Stimulated activated CD4-positive, alpha-beta T cell treated with anti-CD3 and anti-CD28 coated beads, Interleukin-1b, Interleukin-23, amount 100 ng/mL, for 1 hour (primary cell): ENCODE measurements around the gene PAK2.
"Not testable (repeated sequence)": the region's sequence is repeated elsewhere in the genome, so short reads cannot be mapped to it uniquely, and the experiment has no call there.

Experiments used
- DNase-seq, 2 donors: peaks; one replicate each; pipeline ENCODE4 v3.0.0-alpha.2; 2020; ENCODE audit warnings: low read depth in 2 of 2

Gene PAK2

GRCh38 chr3:196739671-196740480 is at the start of gene PAK2:
Gene PAK2 (plus strand): TSS chr3:196739857. CDS start chr3:196782647, 42,790 bp downstream.
- DNase-seq: peak; percentile 81 to 84

- no peak for DNase-seq
Measured at GRCh38 chr3:196689941-196690660, 49.6 kb upstream of the PAK2 start.

DNA sequence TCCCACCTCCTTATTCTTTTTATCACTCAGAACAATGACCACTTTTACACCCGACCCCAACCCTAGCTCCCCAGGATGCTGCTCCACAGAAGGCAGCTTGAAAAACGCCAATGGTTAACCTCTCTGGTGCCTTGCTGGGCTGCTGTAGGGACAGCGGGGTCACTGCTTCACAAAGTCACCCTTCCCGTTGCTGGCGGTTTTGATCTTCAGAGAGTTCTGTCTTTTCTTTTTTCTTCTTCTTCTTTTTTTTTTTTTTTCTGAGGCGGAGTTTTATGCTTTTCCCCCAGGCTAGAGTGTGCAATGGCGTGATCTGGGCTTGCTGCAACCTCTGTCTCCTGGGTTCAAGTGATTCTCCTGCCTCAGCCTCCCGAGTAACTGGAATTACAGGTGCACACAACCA is 48.3 kb upstream of the PAK2 start:
- no peak for DNase-seq

DNA sequence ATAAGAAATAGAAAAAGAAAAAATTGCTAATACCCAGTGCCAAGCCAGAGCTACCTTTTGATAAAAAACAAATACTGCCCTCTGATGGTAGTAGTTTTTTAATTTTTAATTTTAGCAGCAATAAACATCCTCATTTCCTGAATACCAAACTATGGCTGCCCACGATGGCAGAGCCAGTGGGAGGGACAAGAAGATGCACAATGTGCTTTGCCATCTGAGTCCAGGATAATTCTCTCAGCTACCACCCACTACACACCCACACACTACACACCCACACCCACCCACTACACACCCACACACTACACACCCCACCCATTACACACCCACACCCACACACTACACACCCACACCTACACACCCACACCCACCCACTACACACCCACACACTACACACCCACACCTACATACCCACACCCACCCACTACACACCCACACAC is 45.4 kb upstream of the PAK2 start:
- no peak for DNase-seq

- peak in 1 of 2 donors; percentile 8 for DNase-seq
Measured at GRCh38 chr3:196694941-196695848, 44.5 kb upstream of the PAK2 start.

DNA sequence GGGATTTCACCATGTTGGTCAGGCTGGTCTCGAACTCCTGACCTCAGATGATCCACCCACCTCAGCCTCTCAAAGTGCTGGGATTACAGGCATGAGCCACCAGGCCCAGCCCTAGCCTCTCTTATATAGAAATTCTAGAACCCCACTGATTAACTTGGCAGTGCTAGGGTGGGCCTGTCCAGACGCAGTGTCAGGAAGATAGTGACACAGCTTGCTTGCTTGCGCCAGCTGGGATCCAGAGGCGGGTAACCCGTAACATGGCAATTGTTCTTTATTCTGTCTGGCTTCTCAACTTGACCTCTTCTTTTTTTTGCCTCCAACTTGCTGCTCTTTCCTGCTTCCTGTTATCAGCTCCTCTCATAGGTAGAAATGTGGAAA is 43.8 kb upstream of the PAK2 start:
- DNase-seq: no peak

DNA sequence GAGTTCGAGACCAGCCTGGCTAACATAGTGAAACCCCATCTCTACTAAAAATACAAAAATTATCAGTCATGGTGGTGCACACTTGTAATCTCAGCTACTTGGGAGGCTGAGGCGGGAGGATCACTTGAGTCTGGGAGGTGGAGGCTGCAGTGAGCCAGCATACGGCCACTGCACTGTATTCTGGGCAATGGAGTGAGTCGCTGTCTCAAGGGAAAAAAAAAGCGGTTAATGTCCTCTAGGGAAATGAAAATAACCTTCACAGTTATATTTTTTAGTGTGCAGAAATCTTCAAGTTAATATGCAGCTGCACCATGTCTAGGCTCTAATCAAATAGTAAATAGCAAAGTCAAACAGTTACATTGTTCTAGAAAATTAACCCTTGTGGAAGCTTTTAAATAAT is 42.4 kb upstream of the PAK2 start:
- DNase-seq: no peak

GRCh38 chr3:196699749-196700148 is 39.9 kb upstream of the PAK2 start:
- DNase-seq: no peak

DNA sequence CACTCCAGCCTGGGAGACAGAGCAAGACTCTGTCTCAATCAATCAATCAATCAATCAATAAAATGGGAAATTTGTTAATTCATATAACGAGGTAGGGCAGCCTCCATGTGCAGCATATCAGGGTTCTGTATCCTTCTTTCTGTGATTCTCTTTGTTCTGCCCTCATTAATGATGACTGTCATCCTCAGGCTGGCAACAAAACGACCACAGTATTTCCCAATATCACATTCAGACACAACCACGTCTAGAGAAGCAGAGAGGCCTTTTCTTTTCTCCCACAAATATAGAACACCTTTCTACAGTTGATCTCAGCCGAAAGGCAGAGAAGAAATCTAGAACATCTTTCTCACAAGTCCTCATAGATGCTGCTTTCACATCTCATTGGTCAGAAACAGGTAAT is 38.9 kb upstream of the PAK2 start:
- no peak for DNase-seq

DNA sequence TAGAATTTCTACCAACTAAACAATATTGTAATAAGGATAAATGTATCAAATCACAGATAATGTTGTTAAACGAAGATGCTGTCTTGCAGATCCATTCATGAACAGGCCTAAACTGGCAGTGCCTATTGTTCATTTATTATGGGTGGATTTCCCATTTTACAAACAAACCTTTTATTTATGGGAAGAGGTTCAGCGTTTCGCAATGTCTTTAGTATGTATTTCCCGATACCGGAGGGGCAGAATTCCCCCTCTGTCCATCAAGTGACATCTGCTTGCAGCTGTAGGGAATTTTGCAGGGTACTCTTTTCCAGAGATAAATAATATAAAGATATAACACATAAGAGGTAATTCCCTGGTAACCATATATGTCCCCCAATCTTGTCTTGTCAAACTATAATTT is 33.3 kb upstream of the PAK2 start:
- DNase-seq: no peak

- DNase-seq: no peak
Measured at GRCh38 chr3:196706731-196707130, 32.9 kb upstream of the PAK2 start.

DNA sequence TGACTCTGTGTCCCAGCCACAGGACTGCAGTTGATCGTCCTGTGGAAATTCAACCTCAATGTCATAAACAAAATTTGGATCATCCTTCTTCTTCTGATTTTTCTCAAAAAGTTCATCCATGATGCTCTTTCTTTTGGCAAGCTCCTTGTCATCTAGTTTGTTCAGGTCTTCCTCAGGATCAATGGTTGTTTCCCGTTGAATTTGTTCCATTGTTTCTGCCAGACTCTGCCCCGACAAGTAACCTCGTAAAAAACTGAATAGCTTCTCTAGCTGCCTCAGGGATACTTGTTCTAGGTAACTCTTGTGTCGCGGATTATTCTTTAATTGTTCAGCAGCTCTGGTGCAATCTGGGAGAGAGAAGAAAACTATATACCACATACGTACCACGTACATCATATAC is 32.1 kb upstream of the PAK2 start:
- no peak for DNase-seq

DNA sequence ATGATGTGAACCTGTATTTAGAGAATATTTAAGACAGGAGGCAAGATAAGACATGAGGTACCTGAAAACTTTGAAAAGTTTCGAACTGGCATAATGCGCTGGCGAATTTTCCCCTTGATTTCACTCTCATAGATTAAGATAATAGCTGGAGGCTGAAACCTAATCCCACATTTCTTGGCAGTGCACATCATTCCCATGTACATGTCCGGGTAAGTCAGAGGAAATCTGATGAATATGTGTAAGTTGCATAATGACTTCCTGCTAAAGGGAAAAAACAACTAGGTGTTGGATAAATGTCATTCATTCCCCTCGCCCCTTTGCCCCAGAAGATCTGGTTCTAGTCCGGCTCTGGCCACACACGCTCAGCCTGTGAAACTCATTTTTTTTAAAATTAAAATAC is 31.2 kb upstream of the PAK2 start:
- no peak for DNase-seq

DNA sequence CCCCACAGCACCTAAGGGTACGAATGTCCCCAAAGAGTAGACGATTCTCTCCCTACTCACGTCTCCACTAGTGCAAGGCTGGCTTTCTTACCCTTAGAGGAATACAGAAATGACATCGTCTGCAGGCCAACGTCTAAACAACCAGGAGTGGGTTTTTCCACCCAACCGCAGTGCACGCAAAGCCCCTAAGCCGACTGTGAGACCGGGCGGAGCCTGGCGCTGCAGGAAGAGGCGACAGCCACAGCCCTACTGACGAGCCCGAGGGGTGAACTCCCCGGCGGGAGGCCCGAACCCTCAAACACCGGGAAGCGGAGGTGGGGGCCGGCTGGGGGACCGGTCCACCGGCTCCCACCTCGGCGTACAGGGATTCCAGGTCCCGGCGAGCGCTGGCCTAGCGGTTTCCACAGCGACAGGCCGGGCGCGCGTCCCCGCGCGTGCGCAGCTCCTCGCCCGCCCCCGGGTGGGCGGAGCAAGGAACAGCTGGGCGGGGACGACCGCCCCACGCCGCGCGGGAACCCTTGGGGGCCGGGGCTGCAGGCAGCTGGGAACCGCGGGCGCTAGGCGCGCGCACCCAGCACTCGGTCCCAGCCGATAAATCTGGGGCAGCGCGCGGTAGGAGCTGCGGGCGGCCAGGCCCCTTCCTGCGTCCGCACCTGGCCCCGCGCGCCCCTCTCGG is 27.7 kb upstream of the PAK2 start, which contains the start of the genes CEP19 and PIGX:
Gene CEP19 (minus strand): TSS at position 413 of the 676 bp plus-strand sequence. CDS start 3,593 bp downstream, outside the sequence.
Gene PIGX (plus strand): TSS at position 540 of the 676 bp plus-strand sequence.
- peak; percentile 72 to 73 for DNase-seq

GRCh38 chr3:196712514-196713413 is 26.9 kb upstream of the PAK2 start:
- DNase-seq: peak; percentile 39 to 53

GRCh38 chr3:196717162-196717561 is 22.5 kb upstream of the PAK2 start:
- not testable (repeated sequence) for DNase-seq

GRCh38 chr3:196721097-196721496 is 18.6 kb upstream of the PAK2 start:
- no peak for DNase-seq

- DNase-seq: no peak
Measured at GRCh38 chr3:196726788-196727675, 12.6 kb upstream of the PAK2 start.

- no peak for DNase-seq
Measured at GRCh38 chr3:196735751-196736150, 3.9 kb upstream of the PAK2 start.
